ENCODE measurements around the gene AMELX.

DNA sequence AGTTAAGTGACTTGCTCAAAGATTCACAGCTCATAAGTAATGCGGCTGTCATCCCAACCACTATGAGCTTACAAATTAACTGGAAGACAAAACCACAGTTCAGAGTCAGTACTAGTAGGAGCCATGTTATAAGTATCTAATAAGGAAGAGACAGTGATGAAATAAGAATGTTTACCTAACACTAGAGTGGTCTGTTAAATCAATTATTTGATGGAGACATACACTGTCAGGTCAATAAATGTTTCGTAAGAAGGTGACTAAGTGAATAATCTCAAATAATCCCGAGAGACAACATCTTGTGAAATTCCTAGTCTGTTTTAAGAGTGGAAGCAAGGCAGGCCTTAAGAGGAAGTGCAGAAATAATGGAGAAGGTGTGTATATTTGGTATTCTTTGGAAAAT, 25.8 kb upstream of the AMELX start:
- no peak for TF ChIP-seq ZC3H10 (CRISPR knock-in tag; IDR thresholded peaks at IDR 0.05)
- TF ChIP-seq, protein P1, sequence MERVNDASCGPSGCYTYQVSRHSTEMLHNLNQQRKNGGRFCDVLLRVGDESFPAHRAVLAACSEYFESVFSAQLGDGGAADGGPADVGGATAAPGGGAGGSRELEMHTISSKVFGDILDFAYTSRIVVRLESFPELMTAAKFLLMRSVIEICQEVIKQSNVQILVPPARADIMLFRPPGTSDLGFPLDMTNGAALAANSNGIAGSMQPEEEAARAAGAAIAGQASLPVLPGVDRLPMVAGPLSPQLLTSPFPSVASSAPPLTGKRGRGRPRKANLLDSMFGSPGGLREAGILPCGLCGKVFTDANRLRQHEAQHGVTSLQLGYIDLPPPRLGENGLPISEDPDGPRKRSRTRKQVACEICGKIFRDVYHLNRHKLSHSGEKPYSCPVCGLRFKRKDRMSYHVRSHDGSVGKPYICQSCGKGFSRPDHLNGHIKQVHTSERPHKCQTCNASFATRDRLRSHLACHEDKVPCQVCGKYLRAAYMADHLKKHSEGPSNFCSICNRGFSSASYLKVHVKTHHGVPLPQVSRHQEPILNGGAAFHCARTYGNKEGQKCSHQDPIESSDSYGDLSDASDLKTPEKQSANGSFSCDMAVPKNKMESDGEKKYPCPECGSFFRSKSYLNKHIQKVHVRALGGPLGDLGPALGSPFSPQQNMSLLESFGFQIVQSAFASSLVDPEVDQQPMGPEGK (CRISPR knock-in tag; IDR thresholded peaks at IDR 0.05; ENCODE audit: borderline replicate concordance), result no peak
- no peak for TF ChIP-seq ZFP30 (CRISPR knock-in tag; IDR thresholded peaks at IDR 0.05)
- no peak for TF ChIP-seq PPARA (CRISPR knock-in tag; IDR thresholded peaks at IDR 0.05; ENCODE audit: borderline replicate concordance)
- TF ChIP-seq ZNF70 (CRISPR knock-in tag; IDR thresholded peaks at IDR 0.05), result no peak
- no peak for TF ChIP-seq TOX (CRISPR knock-in tag; IDR thresholded peaks at IDR 0.05; ENCODE audit: borderline replicate concordance)
- TF ChIP-seq RARB (CRISPR knock-in tag; IDR thresholded peaks at IDR 0.05), result no peak
- TF ChIP-seq, protein P2, sequence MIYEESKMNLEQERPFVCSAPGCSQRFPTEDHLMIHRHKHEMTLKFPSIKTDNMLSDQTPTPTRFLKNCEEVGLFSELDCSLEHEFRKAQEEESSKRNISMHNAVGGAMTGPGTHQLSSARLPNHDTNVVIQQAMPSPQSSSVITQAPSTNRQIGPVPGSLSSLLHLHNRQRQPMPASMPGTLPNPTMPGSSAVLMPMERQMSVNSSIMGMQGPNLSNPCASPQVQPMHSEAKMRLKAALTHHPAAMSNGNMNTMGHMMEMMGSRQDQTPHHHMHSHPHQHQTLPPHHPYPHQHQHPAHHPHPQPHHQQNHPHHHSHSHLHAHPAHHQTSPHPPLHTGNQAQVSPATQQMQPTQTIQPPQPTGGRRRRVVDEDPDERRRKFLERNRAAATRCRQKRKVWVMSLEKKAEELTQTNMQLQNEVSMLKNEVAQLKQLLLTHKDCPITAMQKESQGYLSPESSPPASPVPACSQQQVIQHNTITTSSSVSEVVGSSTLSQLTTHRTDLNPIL (CRISPR knock-in tag; IDR thresholded peaks at IDR 0.05; ENCODE audit: low read depth), result no peak
- TF ChIP-seq, protein P3, sequence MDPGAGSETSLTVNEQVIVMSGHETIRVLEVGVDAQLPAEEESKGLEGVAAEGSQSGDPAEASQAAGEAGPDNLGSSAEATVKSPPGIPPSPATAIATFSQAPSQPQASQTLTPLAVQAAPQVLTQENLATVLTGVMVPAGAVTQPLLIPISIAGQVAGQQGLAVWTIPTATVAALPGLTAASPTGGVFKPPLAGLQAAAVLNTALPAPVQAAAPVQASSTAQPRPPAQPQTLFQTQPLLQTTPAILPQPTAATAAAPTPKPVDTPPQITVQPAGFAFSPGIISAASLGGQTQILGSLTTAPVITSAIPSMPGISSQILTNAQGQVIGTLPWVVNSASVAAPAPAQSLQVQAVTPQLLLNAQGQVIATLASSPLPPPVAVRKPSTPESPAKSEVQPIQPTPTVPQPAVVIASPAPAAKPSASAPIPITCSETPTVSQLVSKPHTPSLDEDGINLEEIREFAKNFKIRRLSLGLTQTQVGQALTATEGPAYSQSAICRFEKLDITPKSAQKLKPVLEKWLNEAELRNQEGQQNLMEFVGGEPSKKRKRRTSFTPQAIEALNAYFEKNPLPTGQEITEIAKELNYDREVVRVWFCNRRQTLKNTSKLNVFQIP (CRISPR knock-in tag; IDR thresholded peaks at IDR 0.05; ENCODE audit: borderline replicate concordance, low read depth), result no peak
- no peak for TF ChIP-seq ISL1 (CRISPR knock-in tag; IDR thresholded peaks at IDR 0.05)
